ENCODE results near the gene BRD3.
"Not testable (repeated sequence)": the region's sequence is repeated elsewhere in the genome, so short reads cannot be mapped to it uniquely, and the experiment has no call there.

BRD3 gene

GRCh38 chr9:133991214-133991921, 76.5 kb downstream of the BRD3 start:
- DNase-seq: no peak

DNA sequence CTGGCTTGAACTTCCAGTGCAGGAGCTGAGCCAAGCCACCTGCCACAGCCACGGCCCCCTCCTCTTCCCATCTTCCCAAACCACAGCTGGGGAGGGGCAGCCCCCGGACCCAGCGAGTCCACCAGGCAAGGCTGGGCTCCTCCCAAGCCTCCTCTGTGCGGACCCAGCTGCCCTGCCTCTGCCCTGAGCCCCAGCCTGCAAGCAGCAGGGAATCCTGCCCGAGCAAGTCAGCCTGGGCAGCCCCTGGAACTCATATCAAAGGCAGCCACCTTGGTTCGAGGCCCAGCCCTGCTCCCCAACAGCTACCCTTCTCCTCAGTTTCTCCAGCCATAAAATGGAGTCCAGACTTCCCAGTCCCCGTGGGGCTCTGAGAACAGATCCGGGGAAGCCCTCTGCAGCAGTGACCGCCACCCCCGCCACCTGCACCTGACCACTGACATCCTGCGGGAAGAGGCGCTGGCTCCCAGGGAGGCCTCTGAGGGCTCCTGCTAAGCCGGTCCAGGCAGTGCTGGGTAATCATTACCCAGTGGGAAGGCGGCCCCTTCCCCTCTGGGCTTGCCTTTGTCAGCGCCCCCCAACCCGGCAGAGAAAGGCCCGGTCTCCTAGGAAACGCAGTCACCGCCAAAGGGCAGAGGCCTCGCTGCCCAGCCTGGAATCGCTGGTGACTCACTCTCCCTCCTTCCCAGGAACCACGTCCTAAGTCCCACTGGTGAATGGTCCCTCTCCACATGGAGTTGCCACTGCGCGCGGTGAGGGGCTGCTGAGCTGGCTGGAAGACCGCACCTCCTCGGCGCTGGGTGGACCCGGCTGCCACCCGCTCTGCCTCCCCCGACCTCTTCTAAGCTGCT, 77.2 kb downstream of the BRD3 start:
- no peak for DNase-seq

GRCh38 chr9:133989625-133990365, 78.0 kb downstream of the BRD3 start:
- DNase-seq: no peak

- DNase-seq: not testable (repeated sequence)
Measured at GRCh38 chr9:133988771-133989170, 79.1 kb downstream of the BRD3 start.

GRCh38 chr9:133987946-133988665, 79.7 kb downstream of the BRD3 start:
- no peak for DNase-seq

DNA sequence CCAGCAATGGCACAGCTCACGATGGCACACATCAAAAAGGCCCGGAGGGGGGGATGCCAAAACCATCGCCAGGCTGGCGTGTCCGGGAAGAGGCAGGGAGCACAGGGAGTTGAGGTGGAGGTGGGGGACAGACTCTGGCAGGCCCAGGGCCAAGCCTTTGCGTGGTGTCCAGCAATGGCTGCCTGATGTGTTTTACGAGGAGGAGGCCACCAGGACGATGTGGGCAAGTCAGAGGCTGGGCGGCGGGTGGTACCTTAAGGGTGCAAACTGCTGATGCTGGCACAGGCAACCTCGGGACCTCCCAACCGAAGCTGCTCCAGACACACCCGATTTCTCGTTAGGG, 80.4 kb downstream of the BRD3 start:
- no peak for DNase-seq

DNA sequence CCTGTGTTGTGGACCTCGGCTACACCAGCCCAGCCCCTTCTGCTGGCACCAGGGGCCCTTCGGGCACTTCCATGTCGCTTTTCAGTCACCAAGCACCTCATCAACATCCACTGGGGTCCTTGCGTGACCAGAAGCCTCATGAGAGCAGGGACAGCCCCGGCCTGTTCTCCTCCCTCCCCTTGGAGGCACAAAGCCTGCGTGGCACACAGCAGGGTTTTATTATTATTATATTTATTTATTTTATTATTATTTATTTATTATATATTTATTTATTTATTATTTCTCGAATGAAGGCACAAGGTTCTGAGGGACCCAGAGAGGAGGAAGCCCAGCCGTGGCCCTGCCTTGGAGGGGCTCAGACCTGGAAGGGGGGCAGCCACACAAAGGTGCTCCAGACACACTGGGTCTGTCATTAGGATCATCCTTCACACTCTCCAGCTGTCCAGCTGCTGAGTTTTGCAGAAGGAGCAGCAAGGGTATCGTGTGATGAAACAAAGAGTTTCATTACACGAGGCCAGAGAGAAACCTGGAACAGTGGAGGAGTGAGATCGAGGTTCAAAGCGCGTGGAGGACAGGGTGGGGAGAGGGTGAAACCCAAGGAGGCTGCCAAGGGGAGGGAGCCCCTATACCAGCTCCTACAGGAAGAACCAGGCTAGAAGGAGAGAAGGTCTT, 80.9 kb downstream of the BRD3 start:
- DNase-seq: no peak

- DNase-seq: no peak
Measured at GRCh38 chr9:133986061-133986460, 81.8 kb downstream of the BRD3 start.

DNA sequence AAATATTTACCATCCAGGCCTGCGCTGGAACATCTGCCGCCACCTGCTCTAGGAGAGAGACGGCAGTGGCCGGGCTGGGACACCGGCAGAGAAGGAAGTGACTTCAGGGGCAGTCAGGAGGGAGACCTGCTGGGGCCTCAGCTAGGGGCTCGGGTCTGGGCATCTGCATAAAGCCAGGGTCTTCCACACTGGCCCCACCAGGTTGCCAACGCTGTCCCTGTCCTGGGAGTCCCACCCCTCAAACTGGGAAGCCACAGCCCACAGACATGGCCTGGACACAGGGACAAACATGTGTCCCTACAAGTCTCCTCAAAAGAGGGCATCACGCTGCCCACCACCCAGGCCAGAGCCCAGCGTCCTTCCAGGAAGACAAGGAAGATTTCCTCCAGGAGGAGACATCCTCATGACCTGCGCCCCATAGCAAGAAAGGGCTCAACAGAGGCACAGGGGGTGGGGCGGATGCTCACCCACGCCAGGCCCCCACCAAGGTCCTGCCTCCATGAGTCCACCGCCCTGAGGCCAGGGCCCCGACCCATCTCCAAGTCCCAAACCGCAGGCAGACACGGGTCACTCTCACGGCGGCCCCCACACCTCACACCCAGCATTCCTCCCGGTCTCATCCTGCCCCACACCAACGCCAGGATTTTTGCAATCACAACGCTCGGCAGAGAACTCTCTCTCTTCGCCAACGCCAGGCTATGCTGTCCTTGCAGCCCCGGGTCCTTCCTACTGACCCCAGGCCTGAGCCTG, 84.7 kb downstream of the BRD3 start:
- no peak for DNase-seq

GRCh38 chr9:133981958-133982681, 85.7 kb downstream of the BRD3 start:
- DNase-seq: no peak

DNA sequence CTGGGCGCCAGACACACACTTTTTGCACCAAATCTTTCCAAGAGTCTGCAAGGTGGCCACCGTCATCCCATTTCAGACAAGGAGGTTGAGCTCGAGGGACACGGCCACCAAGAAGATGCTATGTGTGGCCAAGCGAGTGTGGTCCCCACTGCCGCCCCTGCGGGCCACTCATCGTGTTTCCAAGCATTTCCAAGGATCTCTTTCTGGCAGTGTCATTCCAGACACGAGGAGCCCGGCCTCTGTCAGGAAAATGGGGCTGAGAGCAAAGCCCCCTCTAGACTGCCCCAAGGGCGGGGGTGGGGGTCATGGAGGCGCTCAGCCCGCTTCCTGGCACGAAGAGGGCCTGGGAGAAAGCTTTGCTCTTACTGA, 86.3 kb downstream of the BRD3 start:
- DNase-seq: no peak

DNA sequence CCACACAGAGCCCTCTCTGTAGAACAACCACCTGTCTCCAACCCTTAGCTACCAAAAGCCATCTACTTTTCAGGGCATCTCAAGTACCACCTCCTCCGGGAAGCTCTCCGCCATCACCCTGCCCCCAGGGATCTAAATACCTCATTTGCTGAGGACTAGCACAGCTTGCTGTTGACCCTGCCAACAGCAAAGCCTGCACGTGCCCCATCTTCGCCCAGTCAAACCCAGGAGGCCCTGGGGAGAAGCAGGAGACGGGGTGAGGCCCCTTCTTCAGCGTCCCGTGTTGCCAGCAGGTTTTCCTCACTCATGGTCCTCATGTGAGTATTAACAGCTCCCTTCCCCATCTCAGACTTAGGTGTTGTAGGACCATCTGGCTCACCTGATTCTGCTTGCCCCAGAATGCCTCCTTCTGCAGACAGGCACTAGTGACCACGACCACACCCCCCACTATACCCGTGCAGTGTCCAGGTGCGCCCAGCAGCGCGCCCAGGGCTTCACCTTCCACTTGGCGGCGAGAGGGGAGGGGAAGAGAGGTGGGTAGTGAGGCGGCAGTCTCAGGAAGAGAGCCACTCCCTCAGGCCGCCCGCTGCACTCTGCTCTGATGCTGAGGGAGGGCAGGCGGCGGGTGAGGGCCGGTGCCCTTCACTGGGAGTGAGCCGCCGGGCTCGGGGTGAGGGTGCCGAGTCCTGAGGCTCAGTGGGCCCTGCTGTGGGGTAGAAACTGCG, 86.8 kb downstream of the BRD3 start:
- no peak for DNase-seq
